K562 (cell line): ENCODE results near the gene KLHL18. TPM values are rescaled to one million over a fixed set of nuclear protein-coding genes. Genes with fewer than 3 reads are reported as not detected.

Source experiments
- E2F1 ChIP-seq: sonication (generic); formaldehyde crosslinking; IDR thresholded peaks from 2 replicates; pipeline ENCODE4 v1.8.1; 2023; ENCODE audit warnings: mild to moderate bottlenecking, missing genetic modification reagents, moderate library complexity
- EWSR1 ChIP-seq: fragments of 450-650 bp; IDR thresholded peaks from 2 replicates; pipeline ENCODE4 v1.6.1; 2018; ENCODE audit warnings: borderline replicate concordance, mild to moderate bottlenecking, low read depth, moderate library complexity; ENCODE audit not compliant: partially characterized antibody
- FOXA1 ChIP-seq: fragments of 450-650 bp; IDR thresholded peaks from 2 replicates; pipeline ENCODE4 v1.6.1; 2016; ENCODE audit warnings: mild to moderate bottlenecking, borderline replicate concordance
- FOXJ2 ChIP-seq: fragments of 200-800 bp; sonication (Bioruptor generic); IDR thresholded peaks from 2 replicates; pipeline ENCODE4 v1.6.1; 2016; ENCODE audit warnings: missing genetic modification characterization, missing compliant biosample characterization
- HNRNPLL ChIP-seq: fragments of 200-400 bp; formaldehyde crosslinking; IDR thresholded peaks from 2 replicates; pipeline ENCODE4 v1.6.1; 2017; ENCODE audit warnings: low read length, low read depth, mild to moderate bottlenecking; ENCODE audit not compliant: poor library complexity, severe bottlenecking
- HSF4 ChIP-seq: fragments of 250-450 bp; sonication (Bioruptor Pico); IDR thresholded peaks from 2 replicates; pipeline ENCODE4 v2.1.2; 2022; ENCODE audit warnings: mild to moderate bottlenecking, moderate library complexity, borderline replicate concordance
- NCOR1 ChIP-seq: fragments of 450-650 bp; IDR thresholded peaks from 2 replicates; pipeline ENCODE4 v1.6.1; 2016; ENCODE audit warnings: mild to moderate bottlenecking, moderate library complexity
- NR4A1 ChIP-seq, 2 experiments: fragments of 250-450 bp in 1 of 2; fragments of 450-650 bp in 1 of 2; sonication (Bioruptor Pico) in 1 of 2; IDR thresholded peaks; 2 replicates each; pipeline versions ENCODE4 v1.4.0 to v1.6.1; 2016 to 2020; ENCODE audit warnings: mild to moderate bottlenecking in 2 of 2, missing compliant biosample characterization in 1 of 2, missing genetic modification characterization in 1 of 2, moderate library complexity in 1 of 2
- RBM22 ChIP-seq: fragments of 200-400 bp; formaldehyde crosslinking; IDR thresholded peaks from 2 replicates; pipeline ENCODE4 v1.6.1; 2018; ENCODE audit warnings: low read length, low read depth; ENCODE audit not compliant: poor library complexity, severe bottlenecking
- THRAP3 ChIP-seq: fragments of 450-650 bp; IDR thresholded peaks from 2 replicates; pipeline ENCODE4 v1.6.1; 2016; ENCODE audit warnings: mild to moderate bottlenecking, inconsistent platforms, borderline replicate concordance
- U2AF1 ChIP-seq: fragments of 200-400 bp; formaldehyde crosslinking; optimal IDR thresholded peaks from 2 replicates; pipeline ENCODE3; 2017; ENCODE audit warnings: mild to moderate bottlenecking, low read depth, low read length, moderate library complexity
- ZNF778 ChIP-seq: fragments of 450-650 bp; formaldehyde crosslinking; IDR thresholded peaks from 2 replicates; pipeline ENCODE4 v1.4.0; 2020; ENCODE audit warnings: mild to moderate bottlenecking, moderate library complexity
- ZNF830 ChIP-seq: fragments of 250-450 bp; sonication (Bioruptor Pico); IDR thresholded peaks from 2 replicates; pipeline ENCODE4 v1.5.0; 2021; ENCODE audit warnings: mild to moderate bottlenecking
- polyA plus RNA-seq, 8 experiments: library from polyadenylated mRNA; depleted of rRNA in 4 of 8; stranded (reverse) in 5 of 8; unstranded in 3 of 8; fragments of >200 nt; fragmentation: Nextera tagmentation in 2 of 8; fragmentation: Illumina TruSeq in 1 of 8; extraction: Ambion mirVana in 2 of 8; extraction: Trizol in 1 of 8; gene quantifications; 2 replicates each; pipeline versions ENCODE4 v1.2.1 to v1.2.3, GENCODE V29; 2011 to 2014; ENCODE audit warnings: inconsistent platforms in 1 of 8, missing spikeins in 1 of 8
- total RNA-seq, 7 experiments: library from RNA; depleted of rRNA in 6 of 7; stranded (reverse); fragments of >200 nt in 6 of 7; fragmentation: Illumina TruSeq in 2 of 7; extraction: Trizol in 2 of 7; gene quantifications; 2 replicates each; pipeline versions ENCODE4 v1.2.1 to v1.2.3, GENCODE V29; 2011 to 2021; ENCODE audit warnings: low replicate concordance in 1 of 7

KLHL18 gene
- total and polyA plus RNA-seq, 9 of the 15 experiments (the other 6 are each of a cell fraction or from before 2014, with no cell fraction given): 26.7 to 97.5 (median 48.7) TPM

GRCh38 chr3:47379411-47379899 lies 96.7 kb downstream of the KLHL18 start (continued):
- TF ChIP-seq EWSR1 (no peak), HNRNPLL (no peak), E2F1 (CRISPR knock-in tag) (no peak), FOXJ2 (tag) (0 out of 2 replicates have a peak, but pooled peaks have one; percentile 33), ZNF778 (CRISPR knock-in tag) (no peak), HSF4 (CRISPR knock-in tag) (0 out of 2 replicates have a peak, but pooled peaks have one; percentile 41), RBM22 (no peak), U2AF1 (no peak), ZNF830 (CRISPR knock-in tag) (0 out of 2 replicates have a peak, but pooled peaks have one; percentile 40), NR4A1 (CRISPR knock-in tag; IDR thresholded peaks at IDR 0.05) (no peak), NR4A1 (tag; IDR thresholded peaks at IDR 0.05) (no peak), FOXA1 (no peak), THRAP3 (no peak), NCOR1 (no peak)
